GM23248 (cell line): ENCODE results near the gene TFB1M.
"Not testable (repeated sequence)": the region's sequence is repeated elsewhere in the genome, so short reads cannot be mapped to it uniquely, and the experiment has no call there.

Source experiments
- EZH2 ChIP-seq: fragments of 200-600 bp; sonication (generic); IDR thresholded peaks from 2 replicates; pipeline ENCODE4 v1.6.1; 2018; ENCODE audit warnings: antibody characterized with exemption, mild to moderate bottlenecking; ENCODE audit not compliant: insufficient read depth, poor library complexity, severe bottlenecking
- EZH2phosphoT487 ChIP-seq: fragments of 200-600 bp; sonication (generic); IDR thresholded peaks from 2 replicates; pipeline ENCODE4 v1.6.1; 2018; ENCODE audit warnings: antibody characterized with exemption, moderate library complexity, mild to moderate bottlenecking, low read depth; ENCODE audit not compliant: insufficient read depth

DNA sequence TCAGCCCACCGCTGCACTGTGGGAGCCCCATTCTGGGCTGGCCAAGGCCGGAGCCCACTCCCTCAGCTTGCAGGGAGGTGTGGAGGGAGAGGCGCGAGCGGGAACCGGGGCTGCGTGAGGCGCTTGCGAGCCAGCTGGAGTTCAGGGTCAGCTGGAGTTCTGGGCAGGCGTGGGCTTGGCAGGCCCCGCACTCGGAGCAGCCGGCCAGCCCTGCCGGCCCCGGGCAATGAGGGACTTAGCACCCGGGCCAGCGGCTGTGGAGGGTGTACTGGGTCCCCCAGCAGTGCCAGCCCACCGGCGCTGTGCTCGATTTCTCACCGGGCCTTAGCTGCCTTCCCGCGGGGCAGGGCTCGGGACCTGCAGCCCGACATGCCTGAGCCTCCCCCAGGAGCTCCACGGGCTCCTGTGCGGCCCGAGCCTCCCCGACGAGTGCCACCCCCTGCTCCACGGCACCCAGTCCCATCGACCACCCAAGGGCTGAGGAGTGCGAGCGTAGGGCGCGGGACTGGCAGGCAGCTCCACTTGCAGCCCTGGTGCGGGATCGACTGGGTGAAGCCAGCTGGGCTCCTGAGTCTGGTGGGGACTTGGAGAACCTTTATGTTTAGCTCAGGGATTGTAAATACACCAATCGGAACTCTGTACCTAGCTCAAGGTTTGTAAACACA is 48.8 kb upstream of the TFB1M start:
- not testable (repeated sequence) for TF ChIP-seq EZH2, EZH2phosphoT487
